DND-41 (cell line): Measurements from ENCODE around the gene PLA2G2F.

ENCODE experiments used
- CTCF ChIP-seq: IDR thresholded peaks from 2 replicates; pipeline ENCODE4 v1.5.1; 2012; ENCODE audit warnings: borderline replicate concordance, low read length, moderate library complexity, mild to moderate bottlenecking; ENCODE audit not compliant: poor library complexity, severe bottlenecking; ENCODE audit errors: extremely low read depth
- EZH2 ChIP-seq: IDR thresholded peaks from 3 replicates; pipeline ENCODE4 v1.6.1; 2012; ENCODE audit warnings: borderline replicate concordance, low read depth, mild to moderate bottlenecking, moderate library complexity, low read length, inconsistent platforms; ENCODE audit not compliant: severe bottlenecking

GRCh38 chr1:20095564-20096434, 43.3 kb upstream of the PLA2G2F start:
- TF ChIP-seq CTCF = no peak
- no peak for TF ChIP-seq EZH2
